NB4 (cell line): ENCODE results near the gene SPHK2.
A peak's percentile ranks its signal among the peaks of the same experiment; 100 is the strongest.

ENCODE experiments used
- DNase-seq: peaks from one replicate; pipeline ENCODE4 v3.0.0; 2010; ENCODE audit warnings: low read depth
- H3K4me3 ChIP-seq: one replicate; pipeline ENCODE4 v1.5.1; 2011; ENCODE audit warnings: mild to moderate bottlenecking, low read depth, low read length, moderate library complexity
- CTCF ChIP-seq: IDR thresholded peaks from one replicate; pipeline ENCODE4 v1.5.1; 2012; ENCODE audit warnings: low read depth, low read length
- MYC ChIP-seq: IDR thresholded peaks from 2 replicates; pipeline ENCODE4 v1.6.1; 2011; ENCODE audit warnings: low read depth, low read length
- POLR2A ChIP-seq: IDR thresholded peaks from 2 replicates; pipeline ENCODE4 v1.6.1; 2011; ENCODE audit warnings: mild to moderate bottlenecking; ENCODE audit not compliant: insufficient read length; ENCODE audit errors: extremely low read depth
- TF ChIP-seq, protein P1 (sequence below): IDR thresholded peaks from 2 replicates; pipeline ENCODE4 v1.6.1; 2011; ENCODE audit warnings: low read depth, low read length

Gene SPHK2

GRCh38 chr19:48633148-48634035 is 14.1 kb downstream of the SPHK2 start:
- no peak for TF ChIP-seq MYC
- peak overlapping the region; percentile 54 for H3K4me3 ChIP-seq
- peak; percentile 74 for DNase-seq

GRCh38 chr19:48634036-48634342 is 14.7 kb downstream of the SPHK2 start:
- peak overlapping the region; percentile 54 for H3K4me3 ChIP-seq
- DNase-seq, result no peak
- no peak for TF ChIP-seq MYC
- no peak for TF ChIP-seq CTCF
- TF ChIP-seq, protein P1, sequence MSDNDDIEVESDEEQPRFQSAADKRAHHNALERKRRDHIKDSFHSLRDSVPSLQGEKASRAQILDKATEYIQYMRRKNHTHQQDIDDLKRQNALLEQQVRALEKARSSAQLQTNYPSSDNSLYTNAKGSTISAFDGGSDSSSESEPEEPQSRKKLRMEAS, result no peak
- no peak for TF ChIP-seq POLR2A

DNA sequence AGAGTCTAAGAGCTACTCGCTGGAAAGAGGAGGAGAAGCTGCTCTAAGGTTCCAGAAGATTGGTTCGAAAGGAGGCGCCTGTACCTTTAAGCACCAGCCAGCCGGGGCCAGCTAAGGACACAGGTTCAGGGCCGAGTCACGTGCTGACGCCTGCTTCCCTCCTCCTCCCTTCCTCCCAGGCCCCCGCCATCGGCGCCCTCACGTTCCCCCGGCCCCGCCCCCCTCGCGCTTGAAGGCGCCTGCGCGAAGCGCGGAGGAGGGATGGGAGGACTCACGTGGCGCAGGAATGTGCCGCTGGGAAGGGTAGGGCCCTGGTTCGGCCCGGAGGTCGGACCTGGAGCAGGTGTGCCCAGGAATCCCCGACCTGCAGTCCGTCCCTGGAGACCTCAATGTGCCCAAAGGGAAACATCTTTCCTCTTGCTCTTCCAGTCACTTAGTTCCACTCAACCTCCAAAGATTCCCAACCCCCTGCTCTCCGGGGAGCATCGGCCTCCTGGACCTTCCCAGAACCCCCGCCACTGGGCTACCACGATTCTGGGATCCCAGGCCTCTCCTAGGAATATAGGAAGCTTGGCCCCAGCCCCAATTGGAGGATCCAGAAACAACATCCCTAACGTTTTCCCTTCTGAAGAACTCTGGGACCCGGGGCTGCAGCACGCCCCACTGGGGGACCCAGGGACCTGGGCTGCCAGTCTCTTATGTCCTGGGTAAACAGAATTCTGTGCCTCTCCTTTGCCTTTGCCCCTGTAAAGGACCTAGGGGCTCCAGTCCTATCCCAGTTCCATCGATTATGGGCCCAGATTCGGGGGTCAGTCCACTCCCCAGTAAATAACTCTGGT is 15.3 kb downstream of the SPHK2 start:
- no peak for TF ChIP-seq POLR2A
- TF ChIP-seq CTCF, result no peak
- TF ChIP-seq, protein P1, result no peak
- no peak for TF ChIP-seq MYC
- DNase-seq, result peak; percentile 100
- H3K4me3 ChIP-seq, result peak overlapping the region; percentile 58

GRCh38 chr19:48635263-48635965 is 16.1 kb downstream of the SPHK2 start:
- no peak for TF ChIP-seq CTCF
- TF ChIP-seq MYC, result no peak
- TF ChIP-seq, protein P1, result no peak
- TF ChIP-seq POLR2A, result no peak
- H3K4me3 ChIP-seq, result peak overlapping the region; percentile 80
- peak; percentile 95 for DNase-seq

GRCh38 chr19:48635966-48636858 is 16.9 kb downstream of the SPHK2 start:
- peak; percentile 87 for DNase-seq
- TF ChIP-seq CTCF, result no peak
- TF ChIP-seq, protein P1, result no peak
- TF ChIP-seq POLR2A, result no peak
- no peak for TF ChIP-seq MYC
- peak overlapping the region; percentile 80 for H3K4me3 ChIP-seq
